T47D (cell line): ENCODE measurements around the gene ADAMTSL1.

ENCODE experiments used
- DNase-seq, 2 experiments: peaks; one replicate each; pipeline versions ENCODE4 v3.0.0 to v3.0.0-alpha.2; 2011 to 2012; ENCODE audit warnings: low read depth in 1 of 2, low spot score in 1 of 2
- JUND ChIP-seq: IDR thresholded peaks from 2 replicates; pipeline ENCODE4 v1.6.1; 2012; ENCODE audit warnings: low read depth
- in situ Hi-C: cut with HindIII; loops from 2 replicates; pipeline ENCODE4 v1.10.0; 2016; ENCODE audit warnings: low sequenced_read_pairs, low pct_unique_long_range_greater_than_20kb

Gene ADAMTSL1

GRCh38 chr9:18786911-18787650 is 313.1 kb downstream of the ADAMTSL1 start:
- TF ChIP-seq JUND: no peak
- in situ Hi-C loops: no loop called here

GRCh38 chr9:18788256-18788655 is 314.3 kb downstream of the ADAMTSL1 start:
- in situ Hi-C loops: no loop called here
- no peak for DNase-seq
- TF ChIP-seq JUND: no peak

More at GRCh38 chr9:18786911-18787650, 313.1 kb downstream of the ADAMTSL1 start:
- DNase-seq: no peak

- in situ Hi-C loops: no loop called here
- no peak for TF ChIP-seq JUND
- peak in 1 of 2 experiments; percentile 57 for DNase-seq
Observed at GRCh38 chr9:18791074-18791473, 317.1 kb downstream of the ADAMTSL1 start.

GRCh38 chr9:18793122-18793521 is 319.2 kb downstream of the ADAMTSL1 start:
- no peak for DNase-seq
- in situ Hi-C loops: no loop called here
- TF ChIP-seq JUND: no peak

- no peak for DNase-seq
- in situ Hi-C loops: no loop called here
- TF ChIP-seq JUND: no peak
Observed at GRCh38 chr9:18795947-18796671, 322.2 kb downstream of the ADAMTSL1 start.

- TF ChIP-seq JUND: no peak
- in situ Hi-C loops: no loop called here
- DNase-seq: no peak
Observed at GRCh38 chr9:18796696-18797270, 322.8 kb downstream of the ADAMTSL1 start.

GRCh38 chr9:18798106-18798505 is 324.2 kb downstream of the ADAMTSL1 start:
- no peak for DNase-seq
- in situ Hi-C loops: no loop called here
- no peak for TF ChIP-seq JUND

- TF ChIP-seq JUND: no peak
- DNase-seq: no peak
- in situ Hi-C loops: no loop called here
Observed at GRCh38 chr9:18798508-18799290, 324.7 kb downstream of the ADAMTSL1 start.

GRCh38 chr9:18799428-18799827 is 325.5 kb downstream of the ADAMTSL1 start:
- in situ Hi-C loops: no loop called here
- TF ChIP-seq JUND: no peak
- DNase-seq: no peak

- no peak for DNase-seq
- TF ChIP-seq JUND: no peak
- in situ Hi-C loops: no loop called here
Observed at GRCh38 chr9:18800579-18800978, 326.6 kb downstream of the ADAMTSL1 start.

GRCh38 chr9:18805386-18805785 is 331.4 kb downstream of the ADAMTSL1 start:
- in situ Hi-C loops: no loop called here
- no peak for DNase-seq
- TF ChIP-seq JUND: no peak

GRCh38 chr9:18806232-18807080 is 332.5 kb downstream of the ADAMTSL1 start:
- in situ Hi-C loops: no loop called here
- TF ChIP-seq JUND: no peak
- no peak for DNase-seq
